ENCODE data around the gene ACTN1. TPM values are rescaled to one million over a fixed set of nuclear protein-coding genes. Genes with fewer than 3 reads are reported as not detected.

ACTN1 gene
- total RNA-seq, 2 donors from 2014 or later = 170 to 316 TPM

DNA sequence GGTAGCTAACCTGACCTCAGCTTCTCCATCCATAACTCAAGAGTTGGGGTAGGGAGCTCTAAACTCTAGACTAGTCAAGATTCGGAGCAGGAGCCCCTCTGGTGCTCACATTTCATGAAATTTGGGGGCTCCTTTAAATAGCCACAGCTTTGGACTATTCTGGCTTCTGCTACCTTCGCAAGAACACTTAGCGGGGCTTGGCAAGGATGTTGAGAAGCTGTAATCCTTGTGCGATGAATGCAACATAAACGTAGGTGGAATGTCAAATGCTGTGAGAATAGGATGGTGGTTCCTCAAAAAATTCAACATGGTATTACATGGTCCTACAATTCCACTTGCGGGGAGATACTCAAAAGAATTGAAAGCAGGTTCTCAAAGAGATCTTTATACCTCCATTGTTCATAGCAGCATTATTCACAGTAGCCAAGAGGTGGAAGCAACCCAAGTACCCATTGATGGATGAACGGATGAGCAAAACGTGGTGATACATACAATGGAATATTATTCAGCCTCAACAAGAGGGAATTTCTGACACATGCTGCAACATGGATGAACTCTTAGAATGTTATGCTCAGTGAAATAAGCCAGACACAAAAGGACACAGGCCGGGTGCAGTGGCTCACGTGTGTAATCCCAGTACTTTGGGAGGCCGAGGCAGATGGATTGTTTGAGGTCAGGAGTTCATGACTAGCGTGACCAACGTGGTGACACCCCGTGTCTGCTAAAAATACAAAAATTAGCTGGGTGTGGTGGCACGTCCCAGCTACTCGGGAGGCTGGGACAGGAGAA lies 73.8 kb downstream of the ACTN1 start:
- TF ChIP-seq, protein P1, sequence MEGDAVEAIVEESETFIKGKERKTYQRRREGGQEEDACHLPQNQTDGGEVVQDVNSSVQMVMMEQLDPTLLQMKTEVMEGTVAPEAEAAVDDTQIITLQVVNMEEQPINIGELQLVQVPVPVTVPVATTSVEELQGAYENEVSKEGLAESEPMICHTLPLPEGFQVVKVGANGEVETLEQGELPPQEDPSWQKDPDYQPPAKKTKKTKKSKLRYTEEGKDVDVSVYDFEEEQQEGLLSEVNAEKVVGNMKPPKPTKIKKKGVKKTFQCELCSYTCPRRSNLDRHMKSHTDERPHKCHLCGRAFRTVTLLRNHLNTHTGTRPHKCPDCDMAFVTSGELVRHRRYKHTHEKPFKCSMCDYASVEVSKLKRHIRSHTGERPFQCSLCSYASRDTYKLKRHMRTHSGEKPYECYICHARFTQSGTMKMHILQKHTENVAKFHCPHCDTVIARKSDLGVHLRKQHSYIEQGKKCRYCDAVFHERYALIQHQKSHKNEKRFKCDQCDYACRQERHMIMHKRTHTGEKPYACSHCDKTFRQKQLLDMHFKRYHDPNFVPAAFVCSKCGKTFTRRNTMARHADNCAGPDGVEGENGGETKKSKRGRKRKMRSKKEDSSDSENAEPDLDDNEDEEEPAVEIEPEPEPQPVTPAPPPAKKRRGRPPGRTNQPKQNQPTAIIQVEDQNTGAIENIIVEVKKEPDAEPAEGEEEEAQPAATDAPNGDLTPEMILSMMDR (IDR thresholded peaks at IDR 0.05) = no peak
- Histone ChIP-seq H3K4me1 (no peaks in the 10 kb centered on the region), H3K9me3 (no peaks in the 10 kb centered on the region), H3K4me3 (no peak overlapping the region), H3K27me3 (no peaks in the 10 kb centered on the region), H3K27ac (no peak overlapping the region), H3K36me3 (peaks cover 95% of the 10 kb centered on the region)
- no peak for DNase-seq (ENCODE audit: low spot score)

DNA sequence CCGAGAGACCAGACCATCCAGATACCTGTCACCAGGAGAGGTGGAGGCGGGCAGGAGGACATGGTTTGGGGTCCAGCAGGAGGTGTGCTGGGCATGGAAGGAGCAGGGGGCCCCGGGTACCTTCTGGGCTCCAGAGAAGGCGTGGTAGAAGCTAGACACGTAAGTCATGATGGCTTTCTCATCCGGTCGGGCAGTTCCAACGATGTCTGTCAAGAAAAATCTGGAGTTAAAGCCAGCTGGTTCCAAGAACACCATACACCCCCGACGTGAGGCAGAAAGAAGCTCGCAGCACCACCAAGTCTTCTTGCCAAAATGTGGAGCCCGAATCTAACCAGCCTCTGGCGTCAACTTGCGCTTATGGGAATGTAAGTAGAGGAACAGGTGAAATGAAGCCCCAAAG lies 76.7 kb downstream of the ACTN1 start:
- Histone ChIP-seq H3K27ac (no peak overlapping the region), H3K4me3 (no peak overlapping the region), H3K36me3 (peaks cover 89% of the 10 kb centered on the region), H3K4me1 (no peaks in the 10 kb centered on the region), H3K9me3 (no peaks in the 10 kb centered on the region), H3K27me3 (no peaks in the 10 kb centered on the region)
- DNase-seq (ENCODE audit: low spot score) = no peak
- TF ChIP-seq, protein P1 (IDR thresholded peaks at IDR 0.05) = no peak

DNA sequence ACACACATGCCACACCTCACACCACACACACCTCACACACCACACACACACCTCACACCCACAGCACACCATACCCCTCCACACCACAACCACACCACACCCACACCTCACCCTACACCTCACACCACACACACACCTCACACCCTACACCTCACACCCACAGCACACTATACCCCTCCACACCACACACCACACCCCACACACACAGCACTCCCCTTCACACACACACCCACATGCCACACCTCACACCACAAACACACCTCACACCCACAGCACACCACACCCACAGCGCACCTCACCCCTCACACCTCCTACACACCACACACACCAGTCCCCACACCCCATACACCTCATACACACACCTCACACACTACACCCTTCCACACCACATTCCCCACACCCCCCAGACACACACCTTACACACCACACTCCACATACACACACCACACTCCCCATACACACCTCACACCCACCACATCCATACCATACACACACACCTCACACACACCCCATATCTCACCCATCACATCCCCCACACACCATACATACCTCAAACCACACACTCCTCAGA lies 80.0 kb downstream of the ACTN1 start:
- TF ChIP-seq, protein P1 (IDR thresholded peaks at IDR 0.05) = no peak
- H3K27ac ChIP-seq = no peak overlapping the region
- H3K36me3 ChIP-seq = peaks cover 85% of the 10 kb centered on the region
- H3K27me3 ChIP-seq = no peaks in the 10 kb centered on the region
- H3K4me1 ChIP-seq = peaks cover 0 to 20% of the 10 kb centered on the region in 2 donors
- no peak for DNase-seq (ENCODE audit: low spot score)
- no peak overlapping the region for H3K4me3 ChIP-seq
- H3K9me3 ChIP-seq = no peaks in the 10 kb centered on the region

DNA sequence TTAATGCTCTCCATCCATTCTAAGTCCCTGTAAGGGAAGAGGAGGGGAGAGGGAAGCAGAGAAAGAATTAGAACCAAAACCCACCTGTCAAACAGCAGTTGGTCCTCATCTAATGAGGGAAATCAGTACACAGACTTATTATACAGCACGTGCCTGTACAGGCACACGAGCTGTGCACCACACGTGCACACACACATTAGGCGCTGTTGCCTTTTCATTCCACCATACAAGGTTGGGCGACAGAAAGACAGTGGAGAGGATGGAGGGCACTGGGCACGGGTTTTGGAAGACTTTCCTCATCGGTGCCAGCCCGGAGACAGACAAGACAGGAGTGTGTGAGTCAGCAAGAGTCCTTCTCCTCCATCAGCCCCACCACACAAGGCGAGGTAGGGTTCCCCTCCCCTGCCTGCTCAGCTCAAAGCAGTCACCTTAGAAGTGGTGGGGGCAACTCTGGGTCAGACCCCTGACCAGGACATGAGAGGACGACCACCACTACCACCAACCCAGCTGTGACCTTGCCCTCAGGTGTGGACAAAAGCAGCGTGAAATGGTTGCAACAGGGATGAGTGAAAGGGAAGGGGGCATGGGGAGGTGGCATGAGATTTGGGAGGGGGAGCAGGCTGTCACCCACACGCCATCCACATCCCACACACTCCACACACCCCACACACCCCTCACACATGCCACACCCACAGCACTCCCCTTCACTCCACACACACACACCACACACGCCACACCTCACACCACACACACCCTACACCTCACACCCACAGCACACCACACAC lies 80.7 kb downstream of the ACTN1 start:
- Histone ChIP-seq H3K4me1 (peaks cover 0 to 26% of the 10 kb centered on the region in 2 donors), H3K36me3 (peaks cover 85% of the 10 kb centered on the region), H3K4me3 (no peak overlapping the region), H3K9me3 (no peaks in the 10 kb centered on the region), H3K27me3 (no peaks in the 10 kb centered on the region), H3K27ac (no peak overlapping the region)
- TF ChIP-seq, protein P1 (IDR thresholded peaks at IDR 0.05) = no peak
- DNase-seq (ENCODE audit: low spot score) = no peak

DNA sequence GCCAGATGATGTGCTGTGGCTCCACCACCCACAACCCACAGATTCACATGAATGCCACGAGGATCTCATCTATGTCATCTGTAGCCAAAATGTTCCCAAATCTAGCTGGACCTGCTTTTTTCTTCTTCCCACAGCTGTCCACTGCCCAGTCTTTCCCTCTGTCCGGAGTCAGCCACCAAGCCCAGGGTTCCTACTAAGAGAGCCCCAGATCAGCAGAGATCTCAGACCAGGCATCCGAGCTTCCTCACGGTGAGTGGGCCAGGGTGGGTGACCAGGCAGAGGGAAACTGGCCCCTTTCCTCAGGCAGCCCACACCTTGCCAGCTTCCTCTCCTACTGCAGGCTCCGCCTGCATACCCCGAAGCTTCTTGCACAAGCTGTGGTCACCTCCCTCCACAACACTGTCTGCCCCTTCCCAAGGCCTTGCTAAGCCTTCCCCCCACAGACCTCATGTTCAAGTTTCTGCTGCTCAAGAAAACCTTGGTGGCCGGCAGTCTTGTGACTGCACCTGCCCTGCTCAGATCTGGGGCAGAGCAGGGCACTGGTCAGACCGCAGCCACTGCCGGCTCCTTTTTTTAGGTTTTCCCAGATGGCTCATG lies 81.4 kb downstream of the ACTN1 start:
- Histone ChIP-seq H3K36me3 (peaks cover 85% of the 10 kb centered on the region), H3K4me1 (peaks cover 0 to 27% of the 10 kb centered on the region in 2 donors), H3K9me3 (no peaks in the 10 kb centered on the region), H3K27ac (no peak overlapping the region), H3K27me3 (no peaks in the 10 kb centered on the region), H3K4me3 (no peak overlapping the region)
- no peak for DNase-seq (ENCODE audit: low spot score)
- TF ChIP-seq, protein P1 (IDR thresholded peaks at IDR 0.05) = no peak
